Body of pancreas (tissue), 4 donors: ENCODE data around the gene NPIPB2. TPM values are rescaled to one million over a fixed set of nuclear protein-coding genes. Genes with fewer than 3 reads are reported as not detected.

Source experiments
- ATAC-seq: fragments of 150-250 bp; one replicate; pipeline ENCODE4 v1.9.1; 2016
- DNase-seq, 4 donors: peaks; one replicate each; pipeline ENCODE4 v3.0.0-alpha.2; 2019
- H3K27ac ChIP-seq, 4 donors: fragments of 200-600 bp; sonication (generic); 1 replicate in 3 of 4; 2 replicates in 1 of 4; pipeline versions ENCODE4 v1.5.1 to v1.6.1; 2016 to 2019; ENCODE audit warnings: mild to moderate bottlenecking in 1 of 4, mixed read lengths in 1 of 4, moderate library complexity in 1 of 4
- H3K27me3 ChIP-seq, 2 donors: fragments of 200-600 bp; sonication (generic); one replicate each; pipeline ENCODE4 v1.6.0; 2016; ENCODE audit warnings: mild to moderate bottlenecking in 1 of 2
- H3K36me3 ChIP-seq, 2 donors: fragments of 200-600 bp; sonication (generic); replicated peaks in 1 of 2; 2 replicates each; pipeline ENCODE4 v1.5.1; 2016; ENCODE audit warnings: low read depth in 2 of 2; ENCODE audit not compliant: insufficient read depth in 1 of 2
- H3K4me1 ChIP-seq: fragments of 200-600 bp; sonication (generic); one replicate; pipeline ENCODE4 v1.6.0; 2016
- H3K4me3 ChIP-seq, 2 donors: fragments of 200-600 bp; sonication (generic); 1 replicate in 1 of 2; 2 replicates in 1 of 2; pipeline ENCODE4 v1.5.1; 2016 to 2019
- H3K9me3 ChIP-seq, 3 donors: fragments of 200-600 bp; sonication (generic); 1 replicate in 2 of 3; 2 replicates in 1 of 3; pipeline ENCODE4 v1.5.1; 2016
- POLR2A ChIP-seq, 3 donors: fragments of 450-650 bp; IDR thresholded peaks; one replicate each; pipeline ENCODE4 v1.6.1; 2016; ENCODE audit warnings: antibody characterized with exemption in 3 of 3, mild to moderate bottlenecking in 2 of 3
- WGBS, 2 donors: methylation state at CpG; one replicate each; pipeline ENCODE4 v1.1.5; 2017; 5-methylcytosine and 5-hydroxymethylcytosine counted together
- intact Hi-C: fragments of 100-400 bp; cut with DNase I; formaldehyde crosslinking; loops from one replicate; pipeline ENCODE4 v1.15.1; 2023
- total RNA-seq, 2 donors: library from RNA; depleted of rRNA; stranded (reverse); fragments of >200 nt; gene quantifications; one replicate each; pipeline ENCODE4 v1.1.0, GENCODE V29; 2016
- TF ChIP-seq, protein P1 (sequence below), 7 experiments: fragments of 450-650 bp in 4 of 7; fragments of 200-600 bp in 3 of 7; sonication (generic) in 3 of 7; IDR thresholded peaks; one replicate each; pipeline ENCODE4 v1.5.1; 2016 to 2019; ENCODE audit warnings: antibody characterized with exemption in 7 of 7

NPIPB2 gene
- total RNA-seq, 2 donors from 2014 or later = 1.8 to 2.3 TPM

DNA sequence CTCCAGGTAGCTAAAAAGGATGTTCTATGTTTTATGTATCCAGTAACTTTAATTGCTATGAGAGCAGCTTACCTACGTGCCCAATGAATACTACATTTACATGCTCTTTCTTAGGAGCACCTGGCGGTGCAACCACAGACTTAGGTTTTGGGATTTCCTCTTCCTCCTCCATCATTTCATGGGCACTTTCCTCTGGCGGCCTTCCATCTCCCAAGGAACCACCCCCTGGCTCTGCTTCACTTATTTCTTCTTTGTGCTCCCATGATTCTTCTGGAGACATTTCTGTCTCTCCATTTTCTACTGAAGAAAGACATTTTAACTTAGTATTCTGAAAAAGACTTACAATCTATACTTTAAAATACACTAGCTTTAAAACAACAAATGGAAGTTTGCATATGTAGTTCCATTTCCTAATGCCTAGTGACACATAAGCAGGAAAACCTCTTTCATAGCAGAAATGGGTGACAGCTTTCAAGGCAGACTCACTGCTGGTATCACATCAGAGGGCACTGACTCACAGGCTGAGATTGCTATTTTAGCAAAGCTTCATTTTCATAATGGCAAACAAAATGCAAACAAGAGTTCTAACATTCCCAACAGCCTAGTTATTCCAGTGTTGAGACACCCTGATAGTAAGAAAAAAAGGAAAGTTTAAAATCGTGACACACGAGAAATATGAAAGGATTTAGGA is 45.2 kb downstream of the NPIPB2 start:
- TF ChIP-seq, protein P1, sequence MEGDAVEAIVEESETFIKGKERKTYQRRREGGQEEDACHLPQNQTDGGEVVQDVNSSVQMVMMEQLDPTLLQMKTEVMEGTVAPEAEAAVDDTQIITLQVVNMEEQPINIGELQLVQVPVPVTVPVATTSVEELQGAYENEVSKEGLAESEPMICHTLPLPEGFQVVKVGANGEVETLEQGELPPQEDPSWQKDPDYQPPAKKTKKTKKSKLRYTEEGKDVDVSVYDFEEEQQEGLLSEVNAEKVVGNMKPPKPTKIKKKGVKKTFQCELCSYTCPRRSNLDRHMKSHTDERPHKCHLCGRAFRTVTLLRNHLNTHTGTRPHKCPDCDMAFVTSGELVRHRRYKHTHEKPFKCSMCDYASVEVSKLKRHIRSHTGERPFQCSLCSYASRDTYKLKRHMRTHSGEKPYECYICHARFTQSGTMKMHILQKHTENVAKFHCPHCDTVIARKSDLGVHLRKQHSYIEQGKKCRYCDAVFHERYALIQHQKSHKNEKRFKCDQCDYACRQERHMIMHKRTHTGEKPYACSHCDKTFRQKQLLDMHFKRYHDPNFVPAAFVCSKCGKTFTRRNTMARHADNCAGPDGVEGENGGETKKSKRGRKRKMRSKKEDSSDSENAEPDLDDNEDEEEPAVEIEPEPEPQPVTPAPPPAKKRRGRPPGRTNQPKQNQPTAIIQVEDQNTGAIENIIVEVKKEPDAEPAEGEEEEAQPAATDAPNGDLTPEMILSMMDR (IDR thresholded peaks at IDR 0.05) = no peak
- TF ChIP-seq POLR2A (IDR thresholded peaks at IDR 0.05) = no peak
- WGBS, 2 donors = 83 to 87% methylated on average over 5 of the region's 5 CpGs
- no peak overlapping the region for H3K27ac ChIP-seq
- DNase-seq (no peak), ATAC-seq (no peak)
- H3K36me3 ChIP-seq = peaks cover 5 to 18% of the 10 kb centered on the region in 2 donors
- peaks cover 29% of the 10 kb centered on the region for H3K4me1 ChIP-seq
- no peaks in the 10 kb centered on the region for H3K9me3 ChIP-seq
- H3K4me3 ChIP-seq = no peak overlapping the region
- H3K27me3 ChIP-seq = no peaks in the 10 kb centered on the region
- intact Hi-C loops = no loop called here

DNA sequence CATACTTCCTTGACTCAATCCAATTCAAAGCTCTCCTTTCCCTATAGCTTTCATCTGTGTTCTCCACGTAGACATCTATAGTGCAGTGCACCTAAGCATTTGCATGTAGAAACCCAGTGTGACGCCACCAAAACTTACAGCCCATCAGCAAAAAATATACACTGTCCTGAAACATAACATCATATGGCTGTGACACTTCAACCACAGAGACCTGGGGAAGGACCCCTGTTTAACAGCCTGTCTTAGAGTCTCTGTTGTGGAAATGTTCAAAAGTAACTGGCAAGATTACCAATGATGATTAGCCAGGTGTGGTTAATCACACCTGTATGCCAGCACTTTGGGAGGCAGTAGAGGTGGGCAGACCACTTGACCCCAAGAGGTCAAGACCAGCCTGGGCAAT is 48.3 kb downstream of the NPIPB2 start:
- no peaks in the 10 kb centered on the region for H3K27me3 ChIP-seq
- TF ChIP-seq, protein P1 (IDR thresholded peaks at IDR 0.05) = no peak
- no peak for TF ChIP-seq POLR2A (IDR thresholded peaks at IDR 0.05)
- H3K4me1 ChIP-seq = peaks cover 6% of the 10 kb centered on the region
- 87 to 94% methylated on average over 2 of the region's 2 CpGs for WGBS, 2 donors
- no peak overlapping the region for H3K4me3 ChIP-seq
- intact Hi-C loops = no loop called here
- H3K9me3 ChIP-seq = no peaks in the 10 kb centered on the region
- H3K27ac ChIP-seq = no peak overlapping the region
- ATAC-seq (no peak), DNase-seq (no peak)
- peaks cover 8 to 29% of the 10 kb centered on the region in 2 donors for H3K36me3 ChIP-seq

DNA sequence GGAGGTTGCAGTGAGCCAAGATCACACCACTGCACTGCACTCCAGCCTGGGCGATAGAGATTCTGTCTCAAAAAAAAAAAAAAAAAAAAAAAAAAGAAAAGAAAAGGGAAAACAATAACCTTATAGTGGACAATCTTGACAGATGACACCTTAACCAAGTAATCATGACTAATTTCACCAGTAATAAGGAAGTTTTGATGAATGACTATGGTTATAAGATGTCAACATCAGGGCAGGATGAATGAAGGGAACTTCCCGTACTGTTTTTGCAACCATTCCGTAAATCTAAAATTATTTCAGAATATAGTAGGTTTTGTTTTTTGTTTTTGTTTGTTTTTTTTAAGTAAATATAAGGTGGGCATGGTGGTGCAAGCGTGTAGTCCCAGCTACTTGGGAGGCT is 49.1 kb downstream of the NPIPB2 start:
- TF ChIP-seq POLR2A (IDR thresholded peaks at IDR 0.05) = no peak
- TF ChIP-seq, protein P1 (IDR thresholded peaks at IDR 0.05) = no peak

DNA sequence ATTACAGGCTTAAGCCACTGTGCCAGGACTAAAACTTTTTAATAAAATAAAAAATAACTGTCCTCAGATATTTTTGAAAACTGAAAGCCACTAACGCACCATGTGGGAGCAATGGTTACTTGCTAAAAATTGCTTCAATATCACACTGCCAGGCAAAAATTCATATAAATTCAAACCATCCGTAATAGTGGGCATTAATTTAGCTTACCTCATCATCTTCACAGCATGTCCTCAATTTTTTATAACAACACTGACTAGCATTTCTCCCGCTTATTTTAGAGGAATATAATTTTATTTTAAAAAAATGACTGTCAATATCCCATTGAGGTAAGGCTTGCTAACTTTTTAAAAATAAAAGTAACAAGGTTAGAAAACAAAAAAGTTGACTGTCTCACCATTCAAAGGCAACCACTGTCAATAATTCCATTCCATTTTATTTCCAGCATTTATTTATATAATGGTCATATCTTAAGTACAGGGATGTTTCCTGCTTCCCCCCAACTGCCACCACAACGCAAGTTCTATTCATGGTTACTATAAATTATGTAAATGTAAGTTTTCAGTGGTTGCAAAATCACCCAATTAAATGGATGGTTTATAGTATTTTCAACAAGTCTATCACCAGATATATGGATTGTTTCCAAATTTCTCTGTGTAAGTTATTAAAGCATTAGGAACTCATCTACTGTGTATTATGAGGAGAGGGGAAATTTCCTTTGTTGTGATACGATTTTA is 51.4 kb downstream of the NPIPB2 start:
- H3K27ac ChIP-seq = no peak overlapping the region
- ATAC-seq (no peak), DNase-seq (no peak)
- H3K9me3 ChIP-seq = no peaks in the 10 kb centered on the region
- TF ChIP-seq POLR2A (IDR thresholded peaks at IDR 0.05) = no peak
- TF ChIP-seq, protein P1 (IDR thresholded peaks at IDR 0.05) = no peak
- no peaks in the 10 kb centered on the region for H3K4me1 ChIP-seq
- H3K4me3 ChIP-seq = no peak overlapping the region
- no peaks in the 10 kb centered on the region for H3K27me3 ChIP-seq
- intact Hi-C loops = no loop called here
- H3K36me3 ChIP-seq = peaks cover 26 to 49% of the 10 kb centered on the region in 2 donors
- WGBS, 2 donors = 75 to 92% methylated on average over 5 of the region's 5 CpGs

More for the DNA sequence above, 49.1 kb downstream of the NPIPB2 start:
- intact Hi-C loops = no loop called here
- DNase-seq = no peak
- Histone ChIP-seq H3K27ac (no peak overlapping the region), H3K4me1 (peaks cover 6% of the 10 kb centered on the region), H3K27me3 (no peaks in the 10 kb centered on the region), H3K4me3 (no peak overlapping the region), H3K9me3 (no peaks in the 10 kb centered on the region), H3K36me3 (peaks cover 8 to 33% of the 10 kb centered on the region in 2 donors)
- no peak for ATAC-seq
- 81 to 85% methylated on average over 4 of the region's 4 CpGs for WGBS, 2 donors
